AG04450 (cell line): ENCODE data around the gene RAB8B. TPM values are rescaled to one million over a fixed set of nuclear protein-coding genes. Genes with fewer than 3 reads are reported as not detected.
A peak's percentile ranks its signal among the peaks of the same experiment; 100 is the strongest.

Source experiments
- CTCF ChIA-PET: fragments of 300-600, 350-600 bp; formaldehyde crosslinking; extraction: SDS; loops from one replicate; lab custom pipeline; 2022; ENCODE audit warnings: antibody characterized with exemption, inconsistent platforms; lab: Charles Lee
- POLR2A ChIA-PET: fragments of 350-600 bp; formaldehyde crosslinking; extraction: SDS; loops from one replicate; lab custom pipeline; 2021; ENCODE audit warnings: antibody characterized with exemption, inconsistent platforms; lab: Yijun Ruan, JAX
- DNase-seq: peaks from one replicate; pipeline ENCODE4 v3.0.0-alpha.2; 2011; ENCODE audit warnings: low read depth, low spot score
- H3K27ac ChIP-seq: one replicate; pipeline ENCODE4 v1.5.1; 2012; ENCODE audit warnings: low read depth, low read length, control low read depth
- H3K27me3 ChIP-seq: one replicate; pipeline ENCODE4 v1.6.0; 2012; ENCODE audit warnings: low read length; ENCODE audit not compliant: control insufficient read depth, insufficient read depth
- H3K4me3 ChIP-seq: 2 replicates; pipeline ENCODE4 v1.5.1; 2011; ENCODE audit warnings: mild to moderate bottlenecking, low read depth, low read length, control low read depth
- H3K9me3 ChIP-seq: 2 replicates; pipeline ENCODE4 v1.5.1; 2012; ENCODE audit warnings: low read length; ENCODE audit not compliant: control insufficient read depth, insufficient read depth
- polyA plus RNA-seq: library from polyadenylated mRNA; depleted of rRNA; stranded (reverse); fragments of >200 nt; gene quantifications from 2 replicates; pipeline ENCODE4 v1.2.3, GENCODE V29; 2011
- TF ChIP-seq, protein P1 (sequence below): IDR thresholded peaks from 2 replicates; pipeline ENCODE4 v1.5.1; 2011; ENCODE audit warnings: low read depth, low read length, control low read depth, inconsistent platforms

The RAB8B gene
- polyA plus RNA-seq, 1 experiment: 82.4 TPM

DNA sequence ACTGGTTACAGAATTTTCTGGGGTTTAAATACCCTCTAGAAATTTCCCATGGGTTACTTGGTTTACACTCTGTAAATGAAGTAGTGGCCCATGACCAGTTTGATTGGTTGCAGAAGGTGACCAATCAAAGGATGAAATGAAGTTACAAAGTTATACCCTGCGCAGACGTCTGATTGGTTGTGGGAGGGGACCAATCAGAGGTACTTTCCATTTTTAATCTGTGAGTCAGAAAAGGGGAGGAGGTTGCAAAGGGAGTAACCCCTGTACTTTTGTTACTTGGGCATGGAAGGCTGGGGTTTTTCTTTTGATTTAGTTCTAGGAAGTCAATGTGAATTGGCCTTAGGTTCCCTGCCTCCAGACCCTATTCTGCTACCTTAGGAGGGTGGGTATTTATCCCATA, 69.3 kb downstream of the RAB8B start:
- no peaks in the 10 kb centered on the region for H3K27me3 ChIP-seq
- no peak overlapping the region for H3K4me3 ChIP-seq
- no peak for DNase-seq
- POLR2A ChIA-PET: no interaction called here
- TF ChIP-seq, protein P1, sequence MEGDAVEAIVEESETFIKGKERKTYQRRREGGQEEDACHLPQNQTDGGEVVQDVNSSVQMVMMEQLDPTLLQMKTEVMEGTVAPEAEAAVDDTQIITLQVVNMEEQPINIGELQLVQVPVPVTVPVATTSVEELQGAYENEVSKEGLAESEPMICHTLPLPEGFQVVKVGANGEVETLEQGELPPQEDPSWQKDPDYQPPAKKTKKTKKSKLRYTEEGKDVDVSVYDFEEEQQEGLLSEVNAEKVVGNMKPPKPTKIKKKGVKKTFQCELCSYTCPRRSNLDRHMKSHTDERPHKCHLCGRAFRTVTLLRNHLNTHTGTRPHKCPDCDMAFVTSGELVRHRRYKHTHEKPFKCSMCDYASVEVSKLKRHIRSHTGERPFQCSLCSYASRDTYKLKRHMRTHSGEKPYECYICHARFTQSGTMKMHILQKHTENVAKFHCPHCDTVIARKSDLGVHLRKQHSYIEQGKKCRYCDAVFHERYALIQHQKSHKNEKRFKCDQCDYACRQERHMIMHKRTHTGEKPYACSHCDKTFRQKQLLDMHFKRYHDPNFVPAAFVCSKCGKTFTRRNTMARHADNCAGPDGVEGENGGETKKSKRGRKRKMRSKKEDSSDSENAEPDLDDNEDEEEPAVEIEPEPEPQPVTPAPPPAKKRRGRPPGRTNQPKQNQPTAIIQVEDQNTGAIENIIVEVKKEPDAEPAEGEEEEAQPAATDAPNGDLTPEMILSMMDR: no peak
- no peak overlapping the region for H3K27ac ChIP-seq
- CTCF ChIA-PET: no interaction called here
- H3K9me3 ChIP-seq: peaks cover 3% of the 10 kb centered on the region; the same call in 1 of the 2 replicates

DNA sequence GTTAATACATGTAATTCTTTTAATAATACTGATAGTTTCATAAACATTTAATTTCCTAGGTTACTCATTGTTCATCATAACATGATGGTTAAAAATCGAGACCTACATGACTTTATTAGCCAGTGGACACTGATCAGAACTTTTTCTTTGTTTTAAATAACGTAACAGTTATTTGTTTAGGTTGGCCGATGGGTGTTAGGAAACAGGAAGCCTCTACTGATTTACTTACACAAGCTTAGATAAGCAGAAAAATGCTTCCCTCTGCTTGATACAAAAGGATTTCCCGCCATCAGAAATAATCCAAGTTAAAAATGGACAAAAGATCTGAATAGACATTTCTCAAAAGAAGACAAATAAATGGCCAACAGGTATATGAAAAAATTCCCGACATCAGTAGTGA, 71.4 kb downstream of the RAB8B start:
- H3K4me3 ChIP-seq: no peak overlapping the region
- H3K9me3 ChIP-seq: peaks cover 3% of the 10 kb centered on the region; the same call in 1 of the 2 replicates
- no peaks in the 10 kb centered on the region for H3K27me3 ChIP-seq
- TF ChIP-seq, protein P1: no peak
- ChIA-PET CTCF (no interaction called here), POLR2A (no interaction called here)
- DNase-seq: no peak
- no peak overlapping the region for H3K27ac ChIP-seq

DNA sequence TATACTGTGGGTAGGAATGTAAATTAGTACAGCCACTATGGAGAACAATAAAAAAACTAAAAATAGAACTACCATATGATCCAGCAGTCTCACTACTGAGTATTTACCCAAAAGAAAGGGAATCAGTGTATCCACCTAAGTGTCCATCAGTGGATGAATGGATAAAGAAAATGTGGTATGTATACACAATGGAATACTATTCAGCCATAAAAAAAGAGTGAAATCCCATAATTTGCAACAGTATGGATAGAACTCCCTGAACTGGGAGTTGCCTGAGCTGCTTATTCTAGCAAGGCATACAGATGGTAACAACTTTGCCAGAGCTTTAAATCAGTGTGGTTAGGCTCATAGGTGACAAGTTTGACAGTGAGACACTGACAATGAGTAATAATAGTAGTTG, 71.9 kb downstream of the RAB8B start:
- Histone ChIP-seq H3K27me3 (no peaks in the 10 kb centered on the region), H3K27ac (no peak overlapping the region), H3K9me3 (peaks cover 3% of the 10 kb centered on the region; the same call in 1 of the 2 replicates), H3K4me3 (no peak overlapping the region)
- DNase-seq: no peak
- TF ChIP-seq, protein P1: no peak
- CTCF ChIA-PET: interaction anchor here (0.5 kb wide), 1 partner anchor 99 kb away, joined by 7 read pairs; no protein-coding TSS in a partner anchor
- POLR2A ChIA-PET: no interaction called here

DNA sequence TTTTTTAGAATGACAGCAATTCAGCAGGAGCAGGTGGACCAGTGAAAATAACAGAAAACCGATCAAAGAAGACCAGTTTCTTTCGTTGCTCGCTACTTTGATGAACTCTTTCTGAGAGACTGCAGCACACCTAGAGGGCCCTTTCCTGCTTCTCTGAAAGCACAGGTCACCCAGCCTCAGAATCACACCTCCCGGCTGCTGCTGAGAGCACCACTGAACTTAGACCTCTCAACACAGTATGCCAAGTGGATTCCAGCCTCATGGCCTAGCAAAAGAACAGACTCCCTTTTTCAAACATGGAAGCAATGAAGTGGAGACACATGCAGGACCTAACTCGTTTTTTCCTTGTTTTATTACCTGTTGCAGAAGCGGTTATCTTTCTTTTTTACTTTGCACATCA, 74.1 kb downstream of the RAB8B start:
- H3K27ac ChIP-seq: no peak overlapping the region
- TF ChIP-seq, protein P1: no peak
- H3K27me3 ChIP-seq: no peaks in the 10 kb centered on the region
- ChIA-PET POLR2A (no interaction called here), CTCF (interaction anchor here (1.6 to 2.7 kb wide), 2 partner anchors 12 to 139 kb away, joined by 5 to 7 read pairs; no protein-coding TSS in a partner anchor)
- no peak overlapping the region for H3K4me3 ChIP-seq
- DNase-seq: no peak
- H3K9me3 ChIP-seq: no peaks in the 10 kb centered on the region

DNA sequence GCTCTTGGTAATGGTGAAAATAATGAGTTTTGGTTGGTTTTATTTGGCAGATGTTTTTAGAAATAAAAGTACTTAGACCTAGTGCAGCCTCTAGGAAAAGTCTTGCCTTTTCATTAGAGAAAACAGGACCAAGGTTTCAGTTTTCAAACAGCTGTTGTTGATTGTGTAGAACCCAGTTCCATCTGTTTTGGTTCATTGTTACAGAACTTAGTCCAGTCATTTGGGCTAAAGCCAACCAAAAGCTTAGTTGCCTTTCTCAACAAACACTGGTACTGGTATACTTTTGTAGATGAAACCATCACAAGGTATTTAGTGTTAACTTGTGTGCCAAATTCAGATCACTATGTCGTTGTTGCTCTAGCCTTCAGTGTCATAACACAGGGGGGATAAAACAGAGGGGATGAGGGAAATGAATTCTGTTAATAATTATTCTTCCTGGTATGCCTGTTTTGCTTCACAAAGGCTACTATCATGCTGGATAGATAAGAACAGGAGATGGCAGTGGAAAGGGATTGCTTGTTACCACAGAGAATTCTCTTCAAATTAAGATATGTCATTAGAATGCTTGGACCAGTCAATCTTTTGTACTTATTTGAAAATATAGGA, 75.4 kb downstream of the RAB8B start:
- Histone ChIP-seq H3K9me3 (no peaks in the 10 kb centered on the region), H3K4me3 (no peak overlapping the region), H3K27ac (no peak overlapping the region), H3K27me3 (no peaks in the 10 kb centered on the region)
- TF ChIP-seq, protein P1: no peak
- POLR2A ChIA-PET: interaction anchor here (0.6 to 1.1 kb wide), 3 partner anchors 80 to 192 kb away, joined by 3 to 7 read pairs (median 3); partner anchors contain the start of gene RPS27L
- DNase-seq: peak; percentile 64
- CTCF ChIA-PET: interaction anchor here (0.7 to 2.7 kb wide), 5 partner anchors 10 to 218 kb away, joined by 3 to 7 read pairs (median 3); no protein-coding TSS in a partner anchor
